Testis (tissue), 3 donors: ENCODE measurements around the gene CABCOCO1. TPM values are rescaled to one million over a fixed set of nuclear protein-coding genes. Genes with fewer than 3 reads are reported as not detected.

Experiments
- DNase-seq: peaks from one replicate; pipeline ENCODE4 v3.0.0-alpha.2; 2019
- H3K27ac ChIP-seq, 2 donors: fragments of 200-600 bp; sonication (generic); one replicate each; pipeline ENCODE4 v1.5.1; 2019
- H3K27me3 ChIP-seq: fragments of 200-600 bp; sonication (generic); one replicate; pipeline ENCODE4 v1.5.1; 2019
- H3K36me3 ChIP-seq: fragments of 200-600 bp; sonication (generic); one replicate; pipeline ENCODE4 v1.5.1; 2017; ENCODE audit warnings: low read depth; ENCODE audit errors: missing control alignments
- H3K4me1 ChIP-seq: fragments of 200-600 bp; sonication (generic); one replicate; pipeline ENCODE4 v1.5.1; 2019
- H3K4me3 ChIP-seq, 2 donors: fragments of 200-600 bp; sonication (generic); one replicate each; pipeline ENCODE4 v1.5.1; 2017 to 2019
- H3K9me3 ChIP-seq: fragments of 200-600 bp; sonication (generic); one replicate; pipeline ENCODE4 v1.5.1; 2017
- CTCF ChIP-seq, 3 experiments: fragments of 450-650 bp in 2 of 3; fragments of 200-600 bp in 1 of 3; sonication (generic) in 1 of 3; IDR thresholded peaks; one replicate each; pipeline ENCODE4 v1.5.1; 2016 to 2019; ENCODE audit warnings: antibody characterized with exemption in 3 of 3, mild to moderate bottlenecking in 2 of 3, moderate library complexity in 1 of 3
- POLR2A ChIP-seq: fragments of 450-650 bp; IDR thresholded peaks from one replicate; pipeline ENCODE4 v1.6.1; 2017; ENCODE audit warnings: antibody characterized with exemption, mild to moderate bottlenecking, moderate library complexity
- WGBS, 2 donors: methylation state at CpG; one replicate each; pipeline ENCODE4 v1.1.5; 2018; 5-methylcytosine and 5-hydroxymethylcytosine counted together
- intact Hi-C: fragments of 100-400 bp; cut with DNase I; formaldehyde crosslinking; loops from one replicate; pipeline ENCODE4 v1.15.1; 2023; ENCODE audit warnings: low total_unique reads
- polyA plus RNA-seq: library from polyadenylated mRNA; stranded (reverse); fragments of 350-450 nt; fragmentation: Illumina TruSeq; extraction: RNeasy Lipid Tissue Mini Kit (QIAGEN cat#74804); gene quantifications from one replicate; pipeline ENCODE4 v1.2.3, GENCODE V29; 2014; ENCODE audit warnings: low read depth, low replicate concordance; ENCODE audit not compliant: insufficient read depth
- total RNA-seq, 2 donors: library from RNA; depleted of rRNA; stranded (reverse); fragments of >200 nt; gene quantifications; one replicate each; pipeline ENCODE4 v1.2.3, GENCODE V29; 2016

The CABCOCO1 gene
- total and polyA plus RNA-seq, 3 donors from 2014 or later = 2.5 to 26.0 (median 10.2) TPM

- H3K36me3 ChIP-seq = no peaks in the 10 kb centered on the region
- 84 to 90% methylated on average over 5 of the region's 5 CpGs for whole genome bisulfite sequencing, 2 donors
- TF ChIP-seq CTCF (IDR thresholded peaks at IDR 0.05) (no peak), POLR2A (no peak)
- no peaks in the 10 kb centered on the region for H3K27me3 ChIP-seq
- H3K9me3 ChIP-seq = no peaks in the 10 kb centered on the region
- DNase-seq = no peak
- H3K4me1 ChIP-seq = no peaks in the 10 kb centered on the region
- no peak overlapping the region for H3K27ac ChIP-seq
- no peak overlapping the region for H3K4me3 ChIP-seq
- intact Hi-C loops = no loop called here
Measured at GRCh38 chr10:61617586-61617985, 45.1 kb upstream of the CABCOCO1 start.

- TF ChIP-seq CTCF (IDR thresholded peaks at IDR 0.05) (no peak), POLR2A (no peak)
- Histone ChIP-seq H3K4me1 (no peaks in the 10 kb centered on the region), H3K9me3 (no peaks in the 10 kb centered on the region), H3K36me3 (no peaks in the 10 kb centered on the region), H3K4me3 (no peak overlapping the region), H3K27me3 (no peaks in the 10 kb centered on the region), H3K27ac (no peak overlapping the region)
- intact Hi-C loops = no loop called here
- no peak for DNase-seq
- 65 to 69% methylated on average over 2 of the region's 2 CpGs for WGBS, 2 donors
Measured at GRCh38 chr10:61618388-61618961, 44.3 kb upstream of the CABCOCO1 start.

GRCh38 chr10:61620506-61620905 lies 42.2 kb upstream of the CABCOCO1 start:
- no peaks in the 10 kb centered on the region for H3K9me3 ChIP-seq
- intact Hi-C loops = no loop called here
- H3K36me3 ChIP-seq = no peaks in the 10 kb centered on the region
- no peaks in the 10 kb centered on the region for H3K27me3 ChIP-seq
- no peak for TF ChIP-seq POLR2A
- no peak for TF ChIP-seq CTCF (IDR thresholded peaks at IDR 0.05)
- H3K27ac ChIP-seq = no peak overlapping the region
- no peak for DNase-seq
- no peaks in the 10 kb centered on the region for H3K4me1 ChIP-seq
- no peak overlapping the region for H3K4me3 ChIP-seq

- intact Hi-C loops = no loop called here
- TF ChIP-seq CTCF (IDR thresholded peaks at IDR 0.05) = no peak
- TF ChIP-seq POLR2A = no peak
- Histone ChIP-seq H3K4me1 (no peaks in the 10 kb centered on the region), H3K27ac (no peak overlapping the region), H3K27me3 (no peaks in the 10 kb centered on the region), H3K9me3 (no peaks in the 10 kb centered on the region), H3K4me3 (no peak overlapping the region), H3K36me3 (no peaks in the 10 kb centered on the region)
- peak; percentile 32 for DNase-seq
- WGBS, 2 donors = 46 to 67% methylated on average over 10 of the region's 10 CpGs
Measured at GRCh38 chr10:61621605-61622051, 41.1 kb upstream of the CABCOCO1 start.

DNA sequence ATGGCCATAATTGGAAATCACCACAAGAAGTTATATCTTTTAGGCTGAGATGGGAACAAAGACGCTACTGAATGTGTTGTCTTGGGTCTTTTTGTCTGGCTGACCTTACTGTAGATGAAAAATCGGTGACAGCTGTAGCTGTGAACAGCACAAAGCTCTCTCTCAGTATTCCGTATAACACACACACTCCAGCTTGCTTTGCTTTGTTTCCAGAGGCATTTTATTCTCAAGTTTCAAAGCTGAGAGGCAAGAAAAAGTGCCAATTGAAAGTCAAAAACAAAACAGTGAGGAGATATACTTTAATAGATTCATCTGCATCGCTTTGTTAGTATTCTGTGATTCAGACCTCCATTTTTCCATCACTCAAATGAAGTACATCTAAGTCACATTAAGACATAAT lies 39.6 kb upstream of the CABCOCO1 start:
- Histone ChIP-seq H3K9me3 (no peaks in the 10 kb centered on the region), H3K4me3 (no peak overlapping the region), H3K27ac (no peak overlapping the region), H3K27me3 (no peaks in the 10 kb centered on the region), H3K36me3 (no peaks in the 10 kb centered on the region), H3K4me1 (no peaks in the 10 kb centered on the region)
- 44 to 57% methylated on average over 4 of the region's 4 CpGs for WGBS, 2 donors
- intact Hi-C loops = no loop called here
- TF ChIP-seq POLR2A (no peak), CTCF (IDR thresholded peaks at IDR 0.05) (no peak)
- no peak for DNase-seq
